HK-2 (cell line): ENCODE data around the gene SIGLEC12.
"Not testable (repeated sequence)": the region's sequence is repeated elsewhere in the genome, so short reads cannot be mapped to it uniquely, and the experiment has no call there.

Source experiments
- DNase-seq: peaks from one replicate; pipeline ENCODE4 v3.0.0-alpha.2; 2018; ENCODE audit not compliant: unreplicated experiment

Gene SIGLEC12

DNA sequence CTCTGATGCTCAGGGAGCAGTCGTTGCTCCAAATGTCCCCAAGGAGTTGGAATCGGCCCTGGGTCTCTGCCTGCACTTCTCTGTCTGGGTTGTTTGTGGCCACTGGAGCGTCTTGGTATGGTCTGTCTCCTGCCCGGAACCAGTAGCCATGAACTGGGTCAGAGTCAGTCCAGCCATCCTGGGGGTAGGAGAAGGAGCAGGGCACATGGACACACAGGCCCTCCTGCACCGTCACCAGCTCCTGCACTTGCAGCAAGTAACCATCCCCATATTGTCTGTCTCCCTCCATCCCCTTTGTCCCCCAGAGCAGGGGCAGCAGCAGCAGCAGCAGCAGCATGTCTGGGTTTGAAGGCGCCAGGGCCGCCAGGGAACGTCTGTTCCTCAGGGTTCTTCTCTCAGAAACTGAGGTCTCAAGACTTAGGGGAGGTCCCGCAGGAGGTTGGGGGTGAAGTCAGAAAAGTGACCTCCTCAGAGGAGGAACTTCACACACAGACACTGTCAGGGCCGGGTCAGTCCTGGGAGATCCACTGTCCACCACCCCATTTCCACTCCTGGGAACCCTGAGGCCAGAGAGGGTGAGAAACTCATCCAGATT lies 43.5 kb downstream of the SIGLEC12 start, which contains the start of gene SIGLEC8:
Gene SIGLEC8 (minus strand): TSS at position 404 of the 595 bp plus-strand sequence. CDS start 67 bp downstream, at position 337.
- no peak for DNase-seq

DNA sequence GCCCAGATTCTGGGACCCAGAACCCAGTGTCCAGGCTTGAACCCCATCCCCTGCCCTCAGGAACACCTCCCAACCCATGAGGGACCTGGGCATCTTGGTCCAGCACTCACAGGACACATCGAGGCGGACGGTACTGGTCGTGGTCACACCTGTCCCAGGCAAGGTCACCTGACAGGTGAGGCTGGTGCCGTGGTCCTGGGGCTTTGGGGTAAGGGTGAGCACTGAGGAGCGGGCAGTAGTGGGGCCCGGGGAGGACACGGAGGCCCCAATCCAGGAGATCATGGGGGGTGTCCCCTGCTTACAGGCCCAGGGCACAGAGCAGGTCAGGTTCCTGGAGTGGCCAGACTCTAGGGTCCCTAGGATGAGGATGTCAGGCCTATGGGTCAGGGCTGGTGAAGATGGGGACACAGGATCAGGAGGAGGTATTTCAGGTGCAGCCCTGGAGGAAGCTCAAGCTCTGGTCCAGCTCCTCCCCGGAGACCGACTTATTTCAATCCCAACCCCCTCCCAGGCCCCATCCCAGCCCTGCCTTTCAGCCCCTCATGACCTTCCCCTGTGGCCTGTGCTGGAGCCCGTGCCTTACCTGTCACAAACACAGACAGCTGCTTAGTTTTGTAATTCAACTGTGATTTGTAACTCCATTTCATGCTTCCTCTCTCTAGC lies 44.1 kb downstream of the SIGLEC12 start:
- DNase-seq = no peak

DNA sequence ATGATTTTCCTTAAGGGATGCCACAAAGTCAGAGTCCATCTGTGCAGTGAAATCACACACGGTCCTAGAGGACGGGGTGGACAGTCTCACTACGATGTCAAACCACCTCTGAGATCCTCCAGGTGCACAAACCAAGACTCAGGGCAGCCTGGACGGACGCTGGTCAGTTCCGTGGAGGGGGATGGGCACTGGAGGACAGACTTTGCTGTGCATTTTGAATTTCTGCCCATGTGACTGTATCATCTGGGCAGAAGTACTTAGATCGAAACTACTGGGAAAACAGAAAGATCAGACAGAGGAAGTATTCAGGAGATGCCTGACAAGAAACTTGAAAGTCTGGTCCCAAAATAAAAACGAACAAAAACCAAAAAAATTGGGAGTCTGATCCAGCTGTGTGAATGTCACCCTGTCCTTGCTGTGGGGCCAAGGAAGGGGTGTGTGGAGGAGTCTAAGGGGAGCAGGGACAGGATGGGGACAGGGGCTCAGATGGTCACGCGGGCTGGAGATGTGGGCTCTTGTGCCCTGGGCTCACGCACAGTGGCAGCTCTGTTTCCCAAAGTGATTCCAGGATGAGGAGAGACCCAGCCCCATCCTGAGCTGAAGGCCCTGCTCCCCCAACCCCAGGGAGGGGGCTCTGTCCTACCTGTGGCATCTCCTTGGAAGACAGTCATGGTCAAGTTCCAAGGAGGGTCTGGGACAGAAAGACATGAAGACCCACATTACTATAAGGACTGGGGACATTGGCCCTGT lies 44.9 kb downstream of the SIGLEC12 start:
- DNase-seq = no peak

- DNase-seq = no peak
Observed at GRCh38 chr19:51450730-51451307, 50.8 kb downstream of the SIGLEC12 start.

- DNase-seq = no peak
Observed at GRCh38 chr19:51448411-51449016, 53.1 kb downstream of the SIGLEC12 start.

DNA sequence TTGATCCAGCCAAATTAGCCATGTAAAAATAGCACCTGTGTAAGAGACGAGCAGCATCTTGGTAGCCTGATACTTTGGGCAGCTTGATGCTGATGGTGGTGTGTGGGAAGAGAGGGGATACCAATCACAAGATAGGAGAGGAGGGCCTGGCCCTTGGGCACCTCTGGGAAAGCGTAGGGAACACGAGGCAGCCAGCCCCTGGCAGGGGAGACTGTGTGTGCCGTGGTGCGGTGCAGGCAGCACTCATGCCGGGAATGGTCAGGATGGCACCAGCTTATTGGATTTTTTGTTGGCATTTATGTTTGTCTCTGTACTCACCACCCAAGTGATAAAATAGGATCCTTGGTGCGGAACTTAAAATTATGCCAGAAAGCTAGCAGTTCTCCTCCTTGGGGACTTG lies 53.6 kb downstream of the SIGLEC12 start:
- DNase-seq = no peak

- not testable (repeated sequence) for DNase-seq
Observed at GRCh38 chr19:51447510-51447909, 54.1 kb downstream of the SIGLEC12 start.

- no peak for DNase-seq
Observed at GRCh38 chr19:51441410-51442390, 59.9 kb downstream of the SIGLEC12 start.
